Measurements from ENCODE around the gene HOMER1. TPM values are rescaled to one million over a fixed set of nuclear protein-coding genes. Genes with fewer than 3 reads are reported as not detected.

HOMER1 gene
- total and polyA plus RNA-seq, 9 of the 15 experiments (the other 6 are each of a cell fraction or from before 2014, with no cell fraction given): 6.3 to 39.9 (median 9.9) TPM

- ATAC-seq: no peak
- CTCF ChIA-PET (ENCODE audit: low intra/inter-chr PET ratio): no interaction called here
Measured at GRCh38 chr5:79486116-79486515, 27.8 kb downstream of the HOMER1 start.

More at GRCh38 chr5:79486116-79486515, 27.8 kb downstream of the HOMER1 start:
- no peak overlapping the region for H3K9ac ChIP-seq (ENCODE audit: insufficient read depth in 1 of 2, low read depth in 2 of 2, low read length in 2 of 2)
- no peak overlapping the region for H3K4me3 ChIP-seq
- intact Hi-C loops (cut with micrococcal nuclease) (no loop called here), in situ Hi-C loops (cut with MboI) (no loop called here)
- no peaks in the 10 kb centered on the region; the same call in 1 of the 2 replicates for H4K20me1 ChIP-seq (replicated peaks; ENCODE audit: control insufficient read depth, insufficient read depth, low read length)
- TF ChIP-seq ZNF707 (CRISPR knock-in tag; conservative IDR thresholded peaks at IDR 0.05) (no peak), IRF9 (tag; IDR thresholded peaks at IDR 0.05) (no peak), TAF7 (tag; IDR thresholded peaks at IDR 0.05) (no peak), HDAC3 (IDR thresholded peaks at IDR 0.05; ENCODE audit: borderline replicate concordance, partially characterized antibody) (no peak), ZNF507 (tag; conservative IDR thresholded peaks at IDR 0.05) (no peak), E2F1 (CRISPR knock-in tag; IDR thresholded peaks at IDR 0.05) (no peak), HNRNPLL (IDR thresholded peaks at IDR 0.05; ENCODE audit: low read depth, low read length, poor library complexity, severe bottlenecking) (no peak), SMARCE1 (IDR thresholded peaks at IDR 0.05) (no peak)
- no peak for DNase-seq (ENCODE audit: extremely low read depth in 1 of 4, low spot score in 3 of 4)
- H3K27me3 ChIP-seq (ENCODE audit: control insufficient read depth in 2 of 2, insufficient read depth in 2 of 2, low read length in 2 of 2): no peaks in the 10 kb centered on the region
- H3K9me3 ChIP-seq (replicated peaks; ENCODE audit: control insufficient read depth, insufficient read depth, low read depth, low read length): no peaks in the 10 kb centered on the region
- H3K4me2 ChIP-seq (ENCODE audit: insufficient read depth, low read length): no peak overlapping the region
- POLR2A ChIA-PET: interaction anchor here (0.7 to 1.5 kb wide), 3 partner anchors 15 to 27 kb away, joined by 3 to 5 read pairs (median 4); no protein-coding TSS in a partner anchor
- WGBS (ENCODE audit: insufficient coverage, low coverage, missing lambda C conversion rate): 40% methylated on average over 2 of the region's 2 CpGs
- no peaks in the 10 kb centered on the region for H3K36me3 ChIP-seq (ENCODE audit: control insufficient read depth, insufficient read depth, low read length)
- peaks cover 19% of the 10 kb centered on the region for H3K79me2 ChIP-seq (ENCODE audit: control insufficient read depth, insufficient read depth, low read length)
- H3K27ac ChIP-seq (ENCODE audit: extremely low read depth, low read depth, low read length): no peak overlapping the region
- H2AFZ ChIP-seq (ENCODE audit: low read depth, low read length): no peak overlapping the region
- no peaks in the 10 kb centered on the region for H3K9me1 ChIP-seq (ENCODE audit: control insufficient read depth, insufficient read depth, low read length)
- FAIRE-seq: no peak
- no TSS peak for BruUV-seq (replicated peaks)
- H3K4me1 ChIP-seq (replicated peaks in 1 of 2; ENCODE audit: control insufficient read depth in 2 of 2, insufficient read depth in 2 of 2, low read length in 2 of 2): no peaks in the 10 kb centered on the region
